GM18526 (cell line): ENCODE results near the gene ABTB1.

ENCODE experiments used
- POLR2A ChIP-seq: IDR thresholded peaks from 3 replicates; pipeline ENCODE4 v1.6.1; 2011; ENCODE audit not compliant: insufficient read length; ENCODE audit errors: extremely low read depth

ABTB1 gene

GRCh38 chr3:127662001-127662469 lies 10.7 kb upstream of the ABTB1 start:
- TF ChIP-seq POLR2A, result no peak

- TF ChIP-seq POLR2A, result no peak
Measured at GRCh38 chr3:127663151-127663550, 9.6 kb upstream of the ABTB1 start.

GRCh38 chr3:127665165-127665564 lies 7.6 kb upstream of the ABTB1 start:
- TF ChIP-seq POLR2A, result no peak

GRCh38 chr3:127665586-127665985 lies 7.2 kb upstream of the ABTB1 start:
- TF ChIP-seq POLR2A, result no peak

- TF ChIP-seq POLR2A, result no peak
Measured at GRCh38 chr3:127666676-127667075, 6.1 kb upstream of the ABTB1 start.

GRCh38 chr3:127667119-127667681 lies 5.6 kb upstream of the ABTB1 start:
- no peak for TF ChIP-seq POLR2A

GRCh38 chr3:127668906-127669305 lies 3.8 kb upstream of the ABTB1 start:
- no peak for TF ChIP-seq POLR2A

- TF ChIP-seq POLR2A, result no peak
Measured at GRCh38 chr3:127669541-127670228, 3.1 kb upstream of the ABTB1 start.

GRCh38 chr3:127670229-127670559 lies 2.6 kb upstream of the ABTB1 start:
- TF ChIP-seq POLR2A, result no peak

GRCh38 chr3:127670761-127671522 lies 1.8 kb upstream of the ABTB1 start:
- no peak for TF ChIP-seq POLR2A

GRCh38 chr3:127671523-127672428 lies 976 bp upstream of the ABTB1 start:
- TF ChIP-seq POLR2A, result peak; percentile 6

- TF ChIP-seq POLR2A, result no peak
Measured at GRCh38 chr3:127673191-127674100, 694 bp downstream of the ABTB1 start.

GRCh38 chr3:127674101-127674721 lies 1.5 kb downstream of the ABTB1 start:
- no peak for TF ChIP-seq POLR2A

- no peak for TF ChIP-seq POLR2A
Measured at GRCh38 chr3:127674790-127675189, 2.0 kb downstream of the ABTB1 start.
